HG02571 (cell line): ENCODE measurements around the gene GPER1.
"Not testable (repeated sequence)": the region's sequence is repeated elsewhere in the genome, so short reads cannot be mapped to it uniquely, and the experiment has no call there.

Experiments used
- ATAC-seq: cut with Tn5 transposase; IDR thresholded peaks from one replicate; pipeline ENCODE4 v1.9.1; 2021; ENCODE audit warnings: mild to moderate bottlenecking, moderate library complexity; ENCODE audit not compliant: unreplicated experiment

The GPER1 gene

GRCh38 chr7:1140476-1141104, 52.7 kb downstream of the GPER1 start:
- no peak for ATAC-seq

GRCh38 chr7:1141651-1142050, 53.7 kb downstream of the GPER1 start:
- no peak for ATAC-seq

GRCh38 chr7:1142051-1142635, 54.2 kb downstream of the GPER1 start:
- ATAC-seq: no peak

GRCh38 chr7:1143031-1143430, 55.1 kb downstream of the GPER1 start:
- ATAC-seq: not testable (repeated sequence)
